ENCODE measurements around the gene SOCS1.

Gene SOCS1

DNA sequence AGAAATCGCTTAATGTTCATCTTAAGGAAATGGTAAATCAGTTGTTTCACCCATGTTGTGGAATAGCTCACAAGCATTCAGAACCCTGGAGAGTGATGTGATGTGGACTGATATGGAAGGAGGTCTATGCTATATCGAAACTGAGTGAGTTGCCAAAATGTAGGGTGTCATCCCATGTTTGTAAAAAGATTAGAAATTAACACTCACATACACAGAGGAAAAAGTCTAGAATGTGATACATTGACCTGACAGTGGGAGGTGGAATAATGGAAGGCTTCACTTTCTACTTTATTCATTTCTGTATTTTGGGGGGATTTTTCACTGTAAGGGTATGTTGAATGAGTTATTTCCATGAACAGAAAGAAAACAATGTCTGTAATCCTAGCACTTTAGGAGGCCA, 29.8 kb upstream of the SOCS1 start:
- Histone ChIP-seq H3K4me3 (replicated peaks; ENCODE audit: insufficient read depth, low read length) (no peak overlapping the region), H3K27ac (replicated peaks) (no peak overlapping the region), H3K27me3 (ENCODE audit: insufficient read depth, poor library complexity, severe bottlenecking) (no peaks in the 10 kb centered on the region)
- TF ChIP-seq GABPA (IDR thresholded peaks at IDR 0.05; ENCODE audit: low read depth) (no peak), SPI1 (IDR thresholded peaks at IDR 0.05; ENCODE audit: borderline replicate concordance, low read depth) (no peak), POLR2AphosphoS5 (IDR thresholded peaks at IDR 0.05; ENCODE audit: low read depth) (no peak)
- TF ChIP-seq, protein P1, sequence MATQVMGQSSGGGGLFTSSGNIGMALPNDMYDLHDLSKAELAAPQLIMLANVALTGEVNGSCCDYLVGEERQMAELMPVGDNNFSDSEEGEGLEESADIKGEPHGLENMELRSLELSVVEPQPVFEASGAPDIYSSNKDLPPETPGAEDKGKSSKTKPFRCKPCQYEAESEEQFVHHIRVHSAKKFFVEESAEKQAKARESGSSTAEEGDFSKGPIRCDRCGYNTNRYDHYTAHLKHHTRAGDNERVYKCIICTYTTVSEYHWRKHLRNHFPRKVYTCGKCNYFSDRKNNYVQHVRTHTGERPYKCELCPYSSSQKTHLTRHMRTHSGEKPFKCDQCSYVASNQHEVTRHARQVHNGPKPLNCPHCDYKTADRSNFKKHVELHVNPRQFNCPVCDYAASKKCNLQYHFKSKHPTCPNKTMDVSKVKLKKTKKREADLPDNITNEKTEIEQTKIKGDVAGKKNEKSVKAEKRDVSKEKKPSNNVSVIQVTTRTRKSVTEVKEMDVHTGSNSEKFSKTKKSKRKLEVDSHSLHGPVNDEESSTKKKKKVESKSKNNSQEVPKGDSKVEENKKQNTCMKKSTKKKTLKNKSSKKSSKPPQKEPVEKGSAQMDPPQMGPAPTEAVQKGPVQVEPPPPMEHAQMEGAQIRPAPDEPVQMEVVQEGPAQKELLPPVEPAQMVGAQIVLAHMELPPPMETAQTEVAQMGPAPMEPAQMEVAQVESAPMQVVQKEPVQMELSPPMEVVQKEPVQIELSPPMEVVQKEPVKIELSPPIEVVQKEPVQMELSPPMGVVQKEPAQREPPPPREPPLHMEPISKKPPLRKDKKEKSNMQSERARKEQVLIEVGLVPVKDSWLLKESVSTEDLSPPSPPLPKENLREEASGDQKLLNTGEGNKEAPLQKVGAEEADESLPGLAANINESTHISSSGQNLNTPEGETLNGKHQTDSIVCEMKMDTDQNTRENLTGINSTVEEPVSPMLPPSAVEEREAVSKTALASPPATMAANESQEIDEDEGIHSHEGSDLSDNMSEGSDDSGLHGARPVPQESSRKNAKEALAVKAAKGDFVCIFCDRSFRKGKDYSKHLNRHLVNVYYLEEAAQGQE (IDR thresholded peaks at IDR 0.05; ENCODE audit: insufficient replicate concordance, low read depth) = peak; percentile 70
- no peak for DNase-seq (ENCODE audit: low read depth in 1 of 2, low spot score in 1 of 2)

DNA sequence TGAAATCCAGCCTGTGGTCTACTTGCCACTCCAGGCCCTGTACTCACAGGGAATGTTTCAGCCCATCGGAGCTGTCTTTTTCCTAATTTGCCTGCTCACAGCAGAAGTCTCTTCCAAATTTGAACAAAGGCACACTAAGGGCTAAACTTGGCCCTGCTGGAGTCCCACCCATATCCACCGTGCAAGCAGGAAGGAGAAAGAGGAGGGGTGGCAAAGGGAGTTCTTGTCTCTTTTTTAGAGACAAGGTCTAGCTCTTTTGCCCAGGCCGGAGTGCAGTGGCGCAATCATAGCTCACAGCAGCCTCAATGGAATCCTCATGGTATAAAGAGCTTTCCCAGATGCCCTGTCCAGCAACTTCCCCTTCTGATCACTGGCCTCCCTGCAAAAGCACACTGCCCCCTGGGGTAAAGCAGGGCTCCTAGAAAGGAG, 27.8 kb upstream of the SOCS1 start:
- no peak overlapping the region for H3K27ac ChIP-seq (replicated peaks)
- no peak overlapping the region for H3K4me3 ChIP-seq (replicated peaks; ENCODE audit: insufficient read depth, low read length)
- H3K27me3 ChIP-seq (ENCODE audit: insufficient read depth, poor library complexity, severe bottlenecking) = no peaks in the 10 kb centered on the region
- peak in 1 of 2 experiments; percentile 15 for DNase-seq (ENCODE audit: low read depth in 1 of 2, low spot score in 1 of 2)
- TF ChIP-seq GABPA (IDR thresholded peaks at IDR 0.05; ENCODE audit: low read depth) (no peak), SPI1 (IDR thresholded peaks at IDR 0.05; ENCODE audit: borderline replicate concordance, low read depth) (no peak), POLR2AphosphoS5 (IDR thresholded peaks at IDR 0.05; ENCODE audit: low read depth) (no peak)
- TF ChIP-seq, protein P2, sequence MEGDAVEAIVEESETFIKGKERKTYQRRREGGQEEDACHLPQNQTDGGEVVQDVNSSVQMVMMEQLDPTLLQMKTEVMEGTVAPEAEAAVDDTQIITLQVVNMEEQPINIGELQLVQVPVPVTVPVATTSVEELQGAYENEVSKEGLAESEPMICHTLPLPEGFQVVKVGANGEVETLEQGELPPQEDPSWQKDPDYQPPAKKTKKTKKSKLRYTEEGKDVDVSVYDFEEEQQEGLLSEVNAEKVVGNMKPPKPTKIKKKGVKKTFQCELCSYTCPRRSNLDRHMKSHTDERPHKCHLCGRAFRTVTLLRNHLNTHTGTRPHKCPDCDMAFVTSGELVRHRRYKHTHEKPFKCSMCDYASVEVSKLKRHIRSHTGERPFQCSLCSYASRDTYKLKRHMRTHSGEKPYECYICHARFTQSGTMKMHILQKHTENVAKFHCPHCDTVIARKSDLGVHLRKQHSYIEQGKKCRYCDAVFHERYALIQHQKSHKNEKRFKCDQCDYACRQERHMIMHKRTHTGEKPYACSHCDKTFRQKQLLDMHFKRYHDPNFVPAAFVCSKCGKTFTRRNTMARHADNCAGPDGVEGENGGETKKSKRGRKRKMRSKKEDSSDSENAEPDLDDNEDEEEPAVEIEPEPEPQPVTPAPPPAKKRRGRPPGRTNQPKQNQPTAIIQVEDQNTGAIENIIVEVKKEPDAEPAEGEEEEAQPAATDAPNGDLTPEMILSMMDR (IDR thresholded peaks at IDR 0.05; ENCODE audit: insufficient read depth, low read length) = no peak
- TF ChIP-seq, protein P1 (IDR thresholded peaks at IDR 0.05; ENCODE audit: insufficient replicate concordance, low read depth) = peak; percentile 74

DNA sequence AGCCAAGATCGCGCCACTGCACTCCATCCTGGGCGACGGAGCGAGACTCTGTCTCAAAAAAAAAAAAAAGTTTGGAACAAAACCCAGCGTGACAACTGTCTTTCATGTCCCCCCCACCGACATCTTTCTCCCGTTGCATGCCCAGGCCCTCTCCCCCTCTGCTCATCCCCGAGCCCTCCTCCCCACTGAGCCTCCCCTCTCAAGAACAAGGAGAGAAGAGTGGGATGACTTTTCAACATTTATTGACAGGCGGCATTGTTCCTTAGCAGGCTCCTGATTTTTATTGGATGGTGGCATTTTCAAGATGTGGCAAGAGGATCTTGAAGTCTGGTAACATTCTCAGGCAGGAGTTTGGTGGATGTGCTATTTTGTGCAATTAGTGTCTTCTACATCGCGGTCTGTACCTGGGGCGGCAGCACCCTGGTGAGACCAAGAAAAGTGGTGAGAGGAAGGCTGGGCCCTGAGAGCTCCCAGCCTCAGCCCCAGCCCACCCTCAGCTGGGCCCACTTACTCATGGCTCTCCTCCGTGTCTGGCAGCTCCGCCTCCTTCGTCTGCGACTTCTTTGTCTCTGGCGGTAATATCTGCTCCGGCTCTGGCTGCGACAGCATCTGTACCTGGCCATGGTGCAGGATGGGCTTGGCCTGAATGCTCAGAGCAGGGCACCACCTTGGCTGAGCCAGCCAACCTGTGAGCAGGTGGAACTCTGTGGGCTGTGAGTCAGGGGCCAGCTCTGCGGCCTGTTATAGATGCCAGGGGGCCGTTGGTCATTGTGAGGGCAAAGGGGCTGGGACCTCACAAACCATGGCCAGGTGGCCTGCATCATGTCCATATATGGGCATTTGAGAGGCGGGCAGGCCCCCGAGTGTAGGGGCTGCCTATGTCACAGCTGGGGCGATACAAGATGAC, 24.9 kb upstream of the SOCS1 start, which contains the start of gene PRM1:
Gene PRM1 (minus strand): TSS at position 715 of the 907 bp plus-strand sequence. CDS start 92 bp downstream, at position 623.
- Histone ChIP-seq H3K4me3 (replicated peaks; ENCODE audit: insufficient read depth, low read length) (no peak within 1 kb of the TSS), H3K27ac (replicated peaks) (no peak within 1 kb of the TSS), H3K27me3 (ENCODE audit: insufficient read depth, poor library complexity, severe bottlenecking) (no peaks in the 10 kb centered on the region)
- TF ChIP-seq, protein P2 (IDR thresholded peaks at IDR 0.05; ENCODE audit: insufficient read depth, low read length) = no peak
- TF ChIP-seq SPI1 (IDR thresholded peaks at IDR 0.05; ENCODE audit: borderline replicate concordance, low read depth) (no peak), GABPA (IDR thresholded peaks at IDR 0.05; ENCODE audit: low read depth) (no peak), POLR2AphosphoS5 (IDR thresholded peaks at IDR 0.05; ENCODE audit: low read depth) (no peak)
- TF ChIP-seq, protein P1 (IDR thresholded peaks at IDR 0.05; ENCODE audit: insufficient replicate concordance, low read depth) = no peak
- DNase-seq (ENCODE audit: low read depth in 1 of 2, low spot score in 1 of 2) = no peak
